ENCODE data around the gene DVL3.

DVL3 gene

DNA sequence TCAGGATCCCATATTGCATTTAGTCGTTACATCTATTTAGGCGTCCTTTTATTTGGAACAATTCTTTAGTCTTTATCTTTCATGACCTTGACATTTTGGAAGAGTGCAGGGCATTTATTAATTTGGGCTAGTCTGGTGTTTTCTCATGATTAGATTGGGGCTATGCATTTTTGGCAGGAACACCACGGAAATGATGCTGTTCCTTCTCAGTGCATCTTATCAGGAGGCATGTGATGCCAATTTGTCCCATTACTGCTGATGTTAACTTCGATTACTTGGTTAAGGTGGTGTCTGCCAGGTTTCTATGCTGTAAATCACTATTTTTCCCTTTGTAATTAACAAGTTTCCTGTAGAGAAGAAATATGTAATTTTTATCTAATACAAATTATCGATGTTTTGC lies 56.1 kb downstream of the DVL3 start:
- no peak for DNase-seq (ENCODE audit: low read depth in 2 of 2)

- no peak for DNase-seq (ENCODE audit: low read depth in 2 of 2)
Observed at GRCh38 chr3:184211718-184212117, 56.5 kb downstream of the DVL3 start.

- DNase-seq (ENCODE audit: low read depth in 2 of 2): no peak
Observed at GRCh38 chr3:184218814-184219213, 63.6 kb downstream of the DVL3 start.

DNA sequence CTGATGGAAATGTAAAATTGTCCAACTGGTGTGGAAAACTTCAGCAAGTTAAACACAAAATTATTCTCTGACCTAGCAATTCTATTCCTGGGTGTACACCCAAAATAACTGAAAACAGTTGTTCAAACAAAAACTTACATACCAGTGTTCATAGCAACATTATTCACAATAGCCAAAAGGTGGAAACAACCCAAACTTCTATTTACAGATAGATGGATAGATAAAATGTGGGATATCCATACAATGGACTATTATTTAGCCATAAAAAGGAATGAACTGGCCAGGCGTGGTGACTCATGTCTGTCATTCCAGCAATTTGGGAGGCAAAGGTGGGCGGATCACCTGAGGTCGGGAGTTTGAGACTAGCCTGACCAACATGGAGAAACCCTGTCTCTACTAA lies 67.3 kb downstream of the DVL3 start:
- DNase-seq (ENCODE audit: low read depth in 2 of 2): no peak

All from stimulated activated CD8-positive, alpha-beta memory T cell treated with anti-CD3 and anti-CD28 coated beads, Interleukin-15, amount 100 ng/mL, for 48 hours (primary cell).